LHCN-M2 (cell line): Measurements from ENCODE around the gene SLC40A1. TPM values are rescaled to one million over a fixed set of nuclear protein-coding genes. Genes with fewer than 3 reads are reported as not detected.
"Not testable (repeated sequence)": the region's sequence is repeated elsewhere in the genome, so short reads cannot be mapped to it uniquely, and the experiment has no call there.

Source experiments
- DNase-seq: peaks from one replicate; pipeline ENCODE4 v3.0.0-alpha.2; 2012; ENCODE audit warnings: low read depth
- polyA plus RNA-seq: library from polyadenylated mRNA; unstranded; fragments of >200 nt; gene quantifications from one replicate; pipeline ENCODE4 v1.2.1, GENCODE V29; 2012; ENCODE audit warnings: missing spikeins
- total RNA-seq: library from RNA; depleted of rRNA; stranded (reverse); fragments of >200 nt; gene quantifications from 2 replicates; pipeline ENCODE4 v1.2.3, GENCODE V29; 2014; rRNA removed

SLC40A1 gene
- total RNA-seq = 7.1 and 7.6 TPM in 2 replicates
- polyA plus RNA-seq = 3.4 TPM

GRCh38 chr2:189580658-189581353 is at the start of gene SLC40A1:
Gene SLC40A1, minus strand, starts transcription at chr2:189580786. Its CDS starts 326 bp downstream, at chr2:189580460.
- DNase-seq = peak; percentile 71

- no peak for DNase-seq
Measured at GRCh38 chr2:189629531-189630453, 49.2 kb upstream of the SLC40A1 start.

- DNase-seq = peak; percentile 13
Measured at GRCh38 chr2:189628817-189629530, 48.4 kb upstream of the SLC40A1 start.

- no peak for DNase-seq
Measured at GRCh38 chr2:189627789-189628188, 47.2 kb upstream of the SLC40A1 start.

GRCh38 chr2:189625636-189626035 is 45.0 kb upstream of the SLC40A1 start:
- no peak for DNase-seq

GRCh38 chr2:189624648-189625355 is 44.2 kb upstream of the SLC40A1 start:
- no peak for DNase-seq

GRCh38 chr2:189623049-189623448 is 42.5 kb upstream of the SLC40A1 start:
- DNase-seq = no peak

- DNase-seq = no peak
Measured at GRCh38 chr2:189621781-189622180, 41.2 kb upstream of the SLC40A1 start.

GRCh38 chr2:189618197-189618596 is 37.6 kb upstream of the SLC40A1 start:
- no peak for DNase-seq

GRCh38 chr2:189614585-189614984 is 34.0 kb upstream of the SLC40A1 start:
- no peak for DNase-seq

- DNase-seq = peak; percentile 79
Measured at GRCh38 chr2:189613650-189614420, 33.2 kb upstream of the SLC40A1 start.

GRCh38 chr2:189613077-189613636 is 32.6 kb upstream of the SLC40A1 start:
- peak; percentile 92 for DNase-seq

- DNase-seq = no peak
Measured at GRCh38 chr2:189610700-189611099, 30.1 kb upstream of the SLC40A1 start.

GRCh38 chr2:189609853-189610252 is 29.3 kb upstream of the SLC40A1 start:
- peak; percentile 13 for DNase-seq

- peak; percentile 68 for DNase-seq
Measured at GRCh38 chr2:189609423-189609816, 28.8 kb upstream of the SLC40A1 start.

- DNase-seq = peak; percentile 77
Measured at GRCh38 chr2:189608795-189609422, 28.3 kb upstream of the SLC40A1 start.

GRCh38 chr2:189608170-189608569 is 27.6 kb upstream of the SLC40A1 start:
- DNase-seq = no peak

GRCh38 chr2:189602233-189602632 is 21.6 kb upstream of the SLC40A1 start:
- DNase-seq = no peak

- not testable (repeated sequence) for DNase-seq
Measured at GRCh38 chr2:189601652-189602051, 21.1 kb upstream of the SLC40A1 start.

- peak; percentile 49 for DNase-seq
Measured at GRCh38 chr2:189601043-189601442, 20.5 kb upstream of the SLC40A1 start.
